HEK293T (cell line): ENCODE data around the gene HDX.

Source experiments
- ARNT ChIP-seq: fragments of 450-650 bp; IDR thresholded peaks from 2 replicates; pipeline ENCODE4 v1.6.1; 2017; ENCODE audit warnings: mild to moderate bottlenecking
- BHLHE40 ChIP-seq: fragments of 450-650 bp; IDR thresholded peaks from 2 replicates; pipeline ENCODE4 v1.6.1; 2016; ENCODE audit warnings: mild to moderate bottlenecking, moderate library complexity, borderline replicate concordance
- CTBP1 ChIP-seq: fragments of 450-650 bp; IDR thresholded peaks from 2 replicates; pipeline ENCODE4 v1.6.1; 2016; ENCODE audit warnings: borderline replicate concordance
- ELF4 ChIP-seq: fragments of 450-650 bp; IDR thresholded peaks from 2 replicates; pipeline ENCODE4 v1.6.1; 2017; ENCODE audit warnings: antibody characterized with exemption
- FOXK2 ChIP-seq: fragments of 450-650 bp; IDR thresholded peaks from 2 replicates; pipeline ENCODE4 v1.6.1; 2016; ENCODE audit warnings: mild to moderate bottlenecking
- FOXM1 ChIP-seq: fragments of 450-650 bp; IDR thresholded peaks from 2 replicates; pipeline ENCODE4 v1.6.1; 2017; ENCODE audit warnings: mild to moderate bottlenecking, borderline replicate concordance
- HDGF ChIP-seq: fragments of 450-650 bp; IDR thresholded peaks from 2 replicates; pipeline ENCODE4 v1.6.1; 2017; ENCODE audit warnings: antibody characterized with exemption, borderline replicate concordance
- LEF1 ChIP-seq: fragments of 450-650 bp; IDR thresholded peaks from 2 replicates; pipeline ENCODE4 v1.6.1; 2017; ENCODE audit warnings: mild to moderate bottlenecking, borderline replicate concordance
- NFRKB ChIP-seq: fragments of 450-650 bp; IDR thresholded peaks from 2 replicates; pipeline ENCODE4 v1.6.1; 2016; ENCODE audit warnings: mild to moderate bottlenecking, moderate library complexity
- SP1 ChIP-seq: fragments of 450-650 bp; IDR thresholded peaks from 2 replicates; pipeline ENCODE4 v1.6.1; 2017
- SUZ12 ChIP-seq: fragments of 450-650 bp; IDR thresholded peaks from 2 replicates; pipeline ENCODE4 v1.6.1; 2016; ENCODE audit warnings: mild to moderate bottlenecking
- TARDBP ChIP-seq: fragments of 450-650 bp; IDR thresholded peaks from 2 replicates; pipeline ENCODE4 v1.6.1; 2016
- TF ChIP-seq, protein P1 (sequence below): fragments of 450-650 bp; IDR thresholded peaks from 2 replicates; pipeline ENCODE4 v1.6.1; 2016

DNA sequence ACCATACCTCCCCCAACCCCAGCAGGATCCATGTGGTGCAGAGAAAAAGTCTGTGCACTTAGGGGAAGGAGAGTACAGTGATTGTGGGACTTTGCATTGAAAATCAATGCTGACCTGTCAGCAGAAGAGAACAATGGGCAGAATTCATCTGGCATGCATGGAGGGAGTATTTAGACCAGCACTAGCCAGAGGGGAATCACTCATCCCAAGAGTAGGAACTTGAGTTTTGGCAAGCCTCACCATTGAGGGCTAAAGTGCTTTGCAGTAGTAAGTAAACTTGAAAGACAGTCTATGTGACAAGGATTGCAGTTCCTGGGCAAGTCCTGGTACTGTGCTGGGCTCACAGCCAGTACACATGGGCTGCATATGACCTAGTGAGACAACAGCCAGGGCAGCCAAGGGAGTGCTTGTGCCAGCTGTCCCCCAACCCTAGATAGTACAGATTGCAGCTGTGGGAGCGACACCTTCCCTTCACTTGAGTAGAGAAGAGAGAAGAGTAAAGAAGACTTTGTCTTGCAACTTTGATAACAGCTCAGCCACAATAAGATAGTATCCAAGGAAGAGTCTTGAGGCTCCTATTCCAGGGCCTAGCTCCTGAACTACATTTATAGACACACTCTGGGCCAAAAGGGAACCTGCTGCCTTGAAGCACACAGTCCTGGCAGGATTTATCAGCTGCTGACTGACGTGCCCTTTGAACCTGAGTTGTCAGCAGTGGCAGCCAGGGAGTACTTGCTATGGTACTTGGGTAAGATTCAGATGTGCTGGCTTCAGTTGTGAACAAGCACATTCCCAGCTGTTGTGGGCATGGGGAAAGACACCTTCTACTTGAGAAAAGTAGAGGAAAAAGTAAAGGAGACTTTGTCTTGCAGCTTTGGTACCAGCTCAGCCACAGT, 48.7 kb downstream of the HDX start:
- TF ChIP-seq FOXM1 (no peak), SP1 (no peak), FOXK2 (no peak), ELF4 (no peak), BHLHE40 (no peak), NFRKB (no peak), ARNT (no peak), CTBP1 (no peak), TARDBP (no peak), SUZ12 (no peak), LEF1 (no peak), HDGF (no peak)
- TF ChIP-seq, protein P1, sequence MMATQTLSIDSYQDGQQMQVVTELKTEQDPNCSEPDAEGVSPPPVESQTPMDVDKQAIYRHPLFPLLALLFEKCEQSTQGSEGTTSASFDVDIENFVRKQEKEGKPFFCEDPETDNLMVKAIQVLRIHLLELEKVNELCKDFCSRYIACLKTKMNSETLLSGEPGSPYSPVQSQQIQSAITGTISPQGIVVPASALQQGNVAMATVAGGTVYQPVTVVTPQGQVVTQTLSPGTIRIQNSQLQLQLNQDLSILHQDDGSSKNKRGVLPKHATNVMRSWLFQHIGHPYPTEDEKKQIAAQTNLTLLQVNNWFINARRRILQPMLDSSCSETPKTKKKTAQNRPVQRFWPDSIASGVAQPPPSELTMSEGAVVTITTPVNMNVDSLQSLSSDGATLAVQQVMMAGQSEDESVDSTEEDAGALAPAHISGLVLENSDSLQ: no peak
